Upper lobe of left lung (tissue), 6 donors: ENCODE results near the gene SERPINE1. TPM values are rescaled to one million over a fixed set of nuclear protein-coding genes. Genes with fewer than 3 reads are reported as not detected.

Source experiments
- ATAC-seq, 2 donors: fragments of 200-7000 bp; cut with Tn5 transposase; one replicate each; pipeline ENCODE4 v1.9.1; 2022; ENCODE audit warnings: mild to moderate bottlenecking in 2 of 2, moderate library complexity in 2 of 2; ENCODE audit not compliant: low FRiP score in 2 of 2
- DNase-seq, 2 donors: peaks; one replicate each; pipeline ENCODE4 v3.0.0-alpha.2; 2019 to 2020
- H3K27ac ChIP-seq, 4 donors: fragments of 200-600 bp; sonication (generic); one replicate each; pipeline ENCODE4 v1.5.1; 2016 to 2019
- H3K27me3 ChIP-seq, 4 donors: fragments of 200-600 bp; sonication (generic); one replicate each; pipeline ENCODE4 v1.5.1; 2017 to 2019
- H3K36me3 ChIP-seq, 4 donors: fragments of 200-600 bp; sonication (generic); one replicate each; pipeline ENCODE4 v1.5.1; 2016 to 2019
- H3K4me1 ChIP-seq, 4 donors: fragments of 200-600 bp; sonication (generic); one replicate each; pipeline ENCODE4 v1.5.1; 2018 to 2019
- H3K4me3 ChIP-seq, 4 donors: fragments of 200-600 bp; sonication (generic); one replicate each; pipeline ENCODE4 v1.5.1; 2017 to 2019; ENCODE audit warnings: mild to moderate bottlenecking in 2 of 4, moderate library complexity in 1 of 4
- H3K9me3 ChIP-seq, 4 donors: fragments of 200-600 bp; sonication (generic); one replicate each; pipeline ENCODE4 v1.5.1; 2018 to 2019
- CTCF ChIP-seq, 6 experiments: fragments of 450-650 bp in 4 of 6; fragments of 200-600 bp in 2 of 6; sonication (generic) in 2 of 6; IDR thresholded peaks; one replicate each; pipeline ENCODE4 v1.5.1; 2016 to 2019; ENCODE audit warnings: antibody characterized with exemption in 6 of 6
- EP300 ChIP-seq, 4 donors: sonication (generic); formaldehyde crosslinking; IDR thresholded peaks; one replicate each; pipeline ENCODE4 v1.5.1; 2017; ENCODE audit warnings: antibody characterized with exemption in 4 of 4, control low read depth in 2 of 4
- POLR2A ChIP-seq, 4 donors: fragments of 450-650 bp; IDR thresholded peaks; one replicate each; pipeline ENCODE4 v1.5.1; 2016 to 2017; ENCODE audit warnings: antibody characterized with exemption in 4 of 4, mild to moderate bottlenecking in 2 of 4
- POLR2AphosphoS5 ChIP-seq, 2 donors: sonication (generic); formaldehyde crosslinking; IDR thresholded peaks; one replicate each; pipeline ENCODE4 v1.5.1; 2017; ENCODE audit warnings: antibody characterized with exemption in 2 of 2
- WGBS, 2 donors: methylation state at CpG; one replicate each; pipeline ENCODE4 v1.1.5; 2017 to 2018; 5-methylcytosine and 5-hydroxymethylcytosine counted together
- total RNA-seq, 6 donors: library from RNA; depleted of rRNA in 4 of 6; stranded (reverse); fragments of >200 nt in 4 of 6; gene quantifications; one replicate each; pipeline versions ENCODE4 v1.1.0 to v1.2.1, GENCODE V29; 2016 to 2021
- donor health status: DM: no; HTN: no; CAD: no; lungs with moderate emphysema.
- donor health status: DM: no; HTN: yes; CAD: no; lungs with severe emphysema.

The SERPINE1 gene
- total RNA-seq, 6 donors from 2014 or later, result 8.4 to 125 (median 24.0) TPM

GRCh38 chr7:101161692-101162471 is 35.0 kb downstream of the SERPINE1 start:
- Histone ChIP-seq H3K27me3 (peaks cover 0 to 43% (median 31%) of the 10 kb centered on the region in 4 donors), H3K4me1 (peaks cover 38 to 44% (median 40%) of the 10 kb centered on the region in 4 donors), H3K36me3 (peaks cover 0 to 45% (median 20%) of the 10 kb centered on the region in 4 donors), H3K4me3 (no peak overlapping the region), H3K27ac (no peak overlapping the region), H3K9me3 (no peaks in the 10 kb centered on the region)
- DNase-seq, result no peak
- 80 to 82% methylated on average over 17 of the region's 17 CpGs for WGBS, 2 donors
- TF ChIP-seq CTCF (IDR thresholded peaks at IDR 0.05) (no peak), POLR2AphosphoS5 (IDR thresholded peaks at IDR 0.05) (no peak), POLR2A (IDR thresholded peaks at IDR 0.05) (no peak), EP300 (IDR thresholded peaks at IDR 0.05) (no peak)
- no peak for ATAC-seq

DNA sequence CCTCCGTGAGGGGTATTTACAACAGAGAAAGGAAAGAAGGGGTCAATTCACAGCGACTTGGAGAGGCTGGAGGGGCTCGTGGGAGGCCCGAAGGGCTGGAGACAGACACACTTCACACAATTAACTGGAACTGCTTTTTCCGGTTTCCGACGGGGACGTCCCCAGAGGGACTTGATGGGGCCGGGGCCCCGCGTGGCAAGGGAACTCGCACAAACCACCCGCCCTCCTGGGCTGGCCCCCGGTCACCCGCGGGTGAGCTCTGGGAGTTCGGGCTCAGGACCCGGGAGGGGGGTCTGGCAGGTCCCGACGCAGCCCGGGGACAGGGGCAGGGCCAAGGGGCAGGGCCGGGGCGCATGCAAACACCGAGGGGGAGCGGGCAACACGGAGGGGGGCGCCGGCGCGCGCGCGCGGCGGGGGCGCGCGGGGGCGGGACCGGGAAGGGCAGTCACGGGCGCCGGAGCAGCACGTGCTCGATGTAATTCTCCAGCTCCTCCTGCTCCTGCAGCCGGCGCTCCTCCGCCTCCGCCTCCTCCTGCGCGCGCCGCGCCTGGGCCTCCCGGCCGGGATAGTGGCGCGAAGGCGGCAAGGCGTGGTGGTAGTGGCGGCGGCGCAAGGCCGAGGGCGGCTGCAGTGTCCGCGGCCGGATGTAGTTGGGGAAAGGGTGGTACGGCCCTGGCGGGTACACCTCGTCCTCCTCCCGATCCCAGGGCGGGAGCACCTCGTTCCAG is 35.8 kb downstream of the SERPINE1 start:
- no peak for ATAC-seq
- 2 to 13% methylated on average over 11 to 31 of the region's 74 CpGs for WGBS, 2 donors
- peaks cover 0 to 51% (median 34%) of the 10 kb centered on the region in 4 donors for H3K27me3 ChIP-seq
- H3K27ac ChIP-seq, result no peak overlapping the region
- H3K4me1 ChIP-seq, result peaks cover 38 to 44% (median 40%) of the 10 kb centered on the region in 4 donors
- DNase-seq, result peak in 1 of 2 donors; percentile 89
- peaks cover 0 to 37% (median 16%) of the 10 kb centered on the region in 4 donors for H3K36me3 ChIP-seq
- no peaks in the 10 kb centered on the region for H3K9me3 ChIP-seq
- H3K4me3 ChIP-seq, result peak overlapping the region in 3 of 4 donors; percentile 34 to 49 (median 43)
- peak in 2 of 4 donors; percentile 9 to 47 for TF ChIP-seq EP300 (IDR thresholded peaks at IDR 0.05)
- no peak for TF ChIP-seq POLR2A (IDR thresholded peaks at IDR 0.05)
- peak in 1 of 6 experiments; percentile 14 for TF ChIP-seq CTCF (IDR thresholded peaks at IDR 0.05)
- peak in 1 of 2 donors; percentile 15 for TF ChIP-seq POLR2AphosphoS5 (IDR thresholded peaks at IDR 0.05)

DNA sequence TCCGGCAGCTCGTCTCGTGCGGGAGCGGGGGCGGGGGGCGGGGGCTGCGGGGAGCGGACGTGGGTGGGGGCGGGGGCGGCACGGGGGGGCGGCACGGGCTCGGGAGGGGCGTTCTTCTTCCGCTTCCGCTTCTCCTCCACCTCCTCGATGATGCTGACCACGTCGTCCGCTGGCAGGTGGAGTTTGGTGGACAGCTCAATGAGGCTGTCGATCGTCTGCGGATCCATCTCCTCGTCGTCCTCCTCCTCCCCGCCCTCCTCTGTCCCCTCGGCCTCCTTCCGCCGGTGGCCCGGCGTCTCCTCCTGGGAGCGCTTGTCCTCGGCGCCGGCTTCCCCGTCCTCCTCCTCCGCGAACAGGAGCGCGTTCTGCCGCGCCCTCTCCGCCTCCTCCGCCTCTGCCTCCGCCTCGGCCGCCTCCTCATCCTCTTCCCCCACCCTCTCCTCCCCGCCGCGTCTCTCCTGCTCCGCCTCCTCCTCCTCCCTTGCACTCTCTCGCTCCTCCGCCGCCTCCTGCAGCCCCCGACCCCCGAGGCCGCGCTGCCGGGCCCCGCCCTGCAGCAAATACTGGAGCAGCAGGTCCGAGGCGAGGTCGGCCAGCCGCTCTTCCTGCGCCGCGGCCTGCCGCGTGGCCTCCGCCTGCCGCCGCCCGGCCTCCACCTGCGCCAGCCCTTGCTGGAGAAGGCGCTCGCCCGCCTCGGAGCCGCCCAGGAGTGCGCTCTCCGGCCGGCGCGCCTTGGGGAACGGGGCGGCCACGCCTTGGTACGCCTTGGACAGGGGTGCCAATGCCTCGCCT is 36.6 kb downstream of the SERPINE1 start:
- H3K4me1 ChIP-seq, result peaks cover 38 to 44% (median 40%) of the 10 kb centered on the region in 4 donors
- no peak for TF ChIP-seq CTCF (IDR thresholded peaks at IDR 0.05)
- no peak for TF ChIP-seq EP300 (IDR thresholded peaks at IDR 0.05)
- no peak for TF ChIP-seq POLR2AphosphoS5 (IDR thresholded peaks at IDR 0.05)
- TF ChIP-seq POLR2A (IDR thresholded peaks at IDR 0.05), result no peak
- 0 to 2% methylated on average over 42 to 51 of the region's 92 CpGs for WGBS, 2 donors
- H3K27me3 ChIP-seq, result peaks cover 0 to 57% (median 38%) of the 10 kb centered on the region in 4 donors
- peaks cover 0 to 29% (median 15%) of the 10 kb centered on the region in 4 donors for H3K36me3 ChIP-seq
- H3K9me3 ChIP-seq, result no peaks in the 10 kb centered on the region
- ATAC-seq (no peak), DNase-seq (peak in 1 of 2 donors; percentile 84)
- no peak overlapping the region for H3K27ac ChIP-seq
- peak overlapping the region in 3 of 4 donors; percentile 34 to 49 (median 43) for H3K4me3 ChIP-seq

DNA sequence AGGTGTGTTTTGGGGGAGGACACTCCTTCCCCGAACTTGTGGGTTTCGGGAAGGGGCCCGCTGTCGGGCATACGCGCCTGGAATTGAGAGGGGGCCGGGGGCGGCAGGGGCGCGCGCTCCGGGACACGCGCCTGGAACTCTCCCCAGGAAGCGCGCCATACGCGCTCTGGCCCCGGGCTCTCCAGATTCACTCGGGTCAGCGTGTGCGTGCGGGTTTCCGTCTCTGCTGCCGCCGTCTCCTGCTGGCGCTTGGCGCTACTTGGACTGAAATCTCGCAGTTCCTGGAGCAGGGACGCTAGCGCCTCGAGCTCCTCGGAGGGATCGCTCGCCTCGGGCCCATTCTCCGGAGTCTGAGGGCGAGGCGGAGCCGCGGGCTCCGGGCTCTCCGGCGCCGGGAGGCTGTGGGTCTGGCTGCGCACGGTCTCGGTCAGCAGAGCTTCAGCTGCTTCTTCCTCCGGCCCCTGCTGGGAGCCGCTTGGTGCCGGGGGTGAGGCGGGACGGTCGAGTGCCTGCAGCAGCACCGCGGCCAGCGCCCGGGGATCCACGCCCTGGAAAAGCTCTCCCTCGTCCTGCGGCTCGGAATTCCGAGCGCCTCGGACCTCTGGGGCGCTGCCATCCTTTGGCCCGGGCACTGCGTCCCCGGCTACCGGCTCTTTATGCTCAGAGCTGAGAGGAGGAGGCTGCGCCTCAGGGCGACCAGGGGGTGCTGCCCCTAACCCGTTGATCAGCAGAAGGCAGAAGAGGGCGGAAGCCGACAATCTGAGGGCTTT is 37.4 kb downstream of the SERPINE1 start:
- Histone ChIP-seq H3K4me1 (peaks cover 38 to 44% (median 40%) of the 10 kb centered on the region in 4 donors), H3K27ac (no peak overlapping the region), H3K4me3 (peak overlapping the region in 3 of 4 donors; percentile 34 to 49 (median 43)), H3K9me3 (no peaks in the 10 kb centered on the region), H3K27me3 (peaks cover 0 to 65% (median 43%) of the 10 kb centered on the region in 4 donors), H3K36me3 (peaks cover 0 to 21% (median 11%) of the 10 kb centered on the region in 4 donors)
- TF ChIP-seq POLR2A (IDR thresholded peaks at IDR 0.05) (no peak), POLR2AphosphoS5 (IDR thresholded peaks at IDR 0.05) (no peak), CTCF (IDR thresholded peaks at IDR 0.05) (no peak), EP300 (IDR thresholded peaks at IDR 0.05) (no peak)
- ATAC-seq (peak in 1 of 2 donors; percentile 26), DNase-seq (peak in 1 of 2 donors; percentile 87)
- 5% methylated on average over 18 to 22 of the region's 75 CpGs for WGBS, 2 donors
